HepG2 (cell line): ENCODE data around the gene THRA. TPM values are rescaled to one million over a fixed set of nuclear protein-coding genes. Genes with fewer than 3 reads are reported as not detected.

Source experiments
- CSRNP1 ChIP-seq: sonication (generic); formaldehyde crosslinking; IDR thresholded peaks from 2 replicates; pipeline ENCODE4 v1.8.1; 2023; ENCODE audit warnings: mild to moderate bottlenecking, missing genetic modification reagents
- DZIP1 ChIP-seq: sonication (generic); formaldehyde crosslinking; IDR thresholded peaks from 2 replicates; pipeline ENCODE4 v1.5.0; 2020; ENCODE audit warnings: mild to moderate bottlenecking, missing genetic modification reagents
- HNF4A ChIP-seq: sonication (generic); formaldehyde crosslinking; IDR thresholded peaks from 2 replicates; pipeline ENCODE4 v1.4.0; 2020; ENCODE audit warnings: missing genetic modification reagents
- HOXA3 ChIP-seq: sonication (generic); formaldehyde crosslinking; IDR thresholded peaks from 2 replicates; pipeline ENCODE4 v1.5.0; 2020; ENCODE audit warnings: missing genetic modification reagents
- HOXA7 ChIP-seq: sonication (generic); formaldehyde crosslinking; IDR thresholded peaks from 2 replicates; pipeline ENCODE4 v1.8.1; 2022; ENCODE audit warnings: mild to moderate bottlenecking, missing genetic modification reagents, moderate library complexity
- KAT7 ChIP-seq: IDR thresholded peaks from 2 replicates; pipeline ENCODE4 v1.6.1; 2018; ENCODE audit warnings: borderline replicate concordance, missing compliant biosample characterization
- KDM4B ChIP-seq: sonication (generic); formaldehyde crosslinking; IDR thresholded peaks from 2 replicates; pipeline ENCODE4 v1.4.0; 2020; ENCODE audit warnings: missing genetic modification reagents
- MIXL1 ChIP-seq: IDR thresholded peaks from 2 replicates; pipeline ENCODE4 v1.6.1; 2016
- PRMT3 ChIP-seq: sonication (generic); formaldehyde crosslinking; IDR thresholded peaks from 2 replicates; pipeline ENCODE4 v1.8.1; 2022; ENCODE audit warnings: low read depth, mild to moderate bottlenecking, moderate library complexity, missing genetic modification reagents, borderline replicate concordance
- SOX5 ChIP-seq: IDR thresholded peaks from 2 replicates; pipeline ENCODE4 v1.6.1; 2016; ENCODE audit warnings: borderline replicate concordance
- SP2 ChIP-seq: sonication (generic); formaldehyde crosslinking; IDR thresholded peaks from 2 replicates; pipeline ENCODE4 v1.5.1; 2020; ENCODE audit warnings: mild to moderate bottlenecking, missing genetic modification reagents
- TERF1 ChIP-seq: sonication (generic); formaldehyde crosslinking; IDR thresholded peaks from 2 replicates; pipeline ENCODE4 v1.8.0; 2022; ENCODE audit warnings: mild to moderate bottlenecking, missing genetic modification reagents, moderate library complexity
- ZFP1 ChIP-seq: IDR thresholded peaks from 2 replicates; pipeline ENCODE4 v1.6.1; 2016
- ZKSCAN1 ChIP-seq: fragments of 150-350 bp; IDR thresholded peaks from 2 replicates; pipeline ENCODE4 v1.6.1; 2014; ENCODE audit warnings: low read length
- ZNF124 ChIP-seq: sonication (generic); formaldehyde crosslinking; IDR thresholded peaks from 2 replicates; pipeline ENCODE4 v1.4.0; 2020; ENCODE audit warnings: missing genetic modification reagents
- ZNF383 ChIP-seq: sonication (generic); formaldehyde crosslinking; IDR thresholded peaks from 2 replicates; pipeline ENCODE4 v1.4.0; 2020; ENCODE audit warnings: missing genetic modification reagents, mild to moderate bottlenecking, borderline replicate concordance
- ZNF44 ChIP-seq: sonication (generic); formaldehyde crosslinking; IDR thresholded peaks from 2 replicates; pipeline ENCODE4 v1.5.1; 2020; ENCODE audit warnings: mild to moderate bottlenecking, missing genetic modification reagents
- ZNF768 ChIP-seq: sonication (generic); formaldehyde crosslinking; IDR thresholded peaks from 2 replicates; pipeline ENCODE4 v1.4.0; 2020; ENCODE audit warnings: missing genetic modification reagents
- ZNF773 ChIP-seq: sonication (generic); formaldehyde crosslinking; IDR thresholded peaks from 2 replicates; pipeline ENCODE4 v1.4.0; 2020; ENCODE audit warnings: missing genetic modification reagents, borderline replicate concordance
- ZNF788 ChIP-seq: sonication (generic); formaldehyde crosslinking; IDR thresholded peaks from 2 replicates; pipeline ENCODE4 v1.5.0; 2020; ENCODE audit warnings: mild to moderate bottlenecking, missing genetic modification reagents, borderline replicate concordance
- ZSCAN29 ChIP-seq: sonication (generic); formaldehyde crosslinking; conservative IDR thresholded peaks from 2 replicates; pipeline ENCODE4 v1.4.0; 2020; ENCODE audit warnings: mild to moderate bottlenecking, missing genetic modification reagents
- polyA plus RNA-seq, 8 experiments: library from polyadenylated mRNA; depleted of rRNA in 3 of 8; stranded (reverse) in 7 of 8; unstranded in 1 of 8; fragments of >200 nt; fragmentation: Illumina TruSeq in 4 of 8; extraction: Trizol in 4 of 8; gene quantifications; 2 replicates each; pipeline versions ENCODE4 v1.2.1 to v1.2.3, GENCODE V29; 2011 to 2016; ENCODE audit warnings: low read depth in 4 of 8, missing spikeins in 1 of 8, mixed read lengths in 1 of 8; ENCODE audit not compliant: insufficient read depth in 1 of 8
- total RNA-seq, 5 experiments: library from RNA; depleted of rRNA; stranded (reverse); fragments of >200 nt; fragmentation: Illumina TruSeq; extraction: Trizol; gene quantifications; 2 replicates each; pipeline ENCODE4 v1.2.3, GENCODE V29; 2016; ENCODE audit warnings: low read depth in 1 of 5
- TF ChIP-seq, protein P1 (sequence below): sonication (generic); formaldehyde crosslinking; IDR thresholded peaks from 2 replicates; pipeline ENCODE4 v1.4.0; 2020; ENCODE audit warnings: missing genetic modification reagents, borderline replicate concordance

Gene THRA
- total and polyA plus RNA-seq, 2 of the 13 experiments (the other 11 are each of a cell fraction or from before 2014, with no cell fraction given), result 8.0 to 9.9 TPM

- TF ChIP-seq CSRNP1 (CRISPR knock-in tag) (no peak), MIXL1 (CRISPR knock-in tag) (peak; percentile 84; the same call in 1 of the 2 replicates), PRMT3 (CRISPR knock-in tag) (peak; percentile 18; the same call in 1 of the 2 replicates), SP2 (CRISPR knock-in tag) (peak; percentile 60; the same call in 1 of the 2 replicates), ZNF788 (CRISPR knock-in tag) (peak; percentile 85; the same call in 1 of the 2 replicates), HOXA7 (CRISPR knock-in tag) (no peak), ZNF383 (CRISPR knock-in tag) (no peak), TERF1 (CRISPR knock-in tag) (0 out of 2 replicates have a peak, but pooled peaks have one; percentile 77), HOXA3 (CRISPR knock-in tag) (peak; percentile 89), SOX5 (CRISPR knock-in tag) (peak; percentile 83; the same call in 1 of the 2 replicates), ZNF768 (CRISPR knock-in tag) (no peak), KAT7 (CRISPR knock-in tag) (no peak), ZSCAN29 (CRISPR knock-in tag) (peak; percentile 18; the same call in 1 of the 2 replicates), ZNF44 (peak; percentile 25), ZNF773 (CRISPR knock-in tag) (peak; percentile 88; the same call in 1 of the 2 replicates), HNF4A (peak; percentile 98), DZIP1 (no peak), ZKSCAN1 (0 out of 2 replicates have a peak, but pooled peaks have one; percentile 25), ZNF124 (CRISPR knock-in tag) (no peak), ZFP1 (0 out of 2 replicates have a peak, but pooled peaks have one; percentile 23), KDM4B (CRISPR knock-in tag) (peak; percentile 69; the same call in 1 of the 2 replicates)
- TF ChIP-seq, protein P1, sequence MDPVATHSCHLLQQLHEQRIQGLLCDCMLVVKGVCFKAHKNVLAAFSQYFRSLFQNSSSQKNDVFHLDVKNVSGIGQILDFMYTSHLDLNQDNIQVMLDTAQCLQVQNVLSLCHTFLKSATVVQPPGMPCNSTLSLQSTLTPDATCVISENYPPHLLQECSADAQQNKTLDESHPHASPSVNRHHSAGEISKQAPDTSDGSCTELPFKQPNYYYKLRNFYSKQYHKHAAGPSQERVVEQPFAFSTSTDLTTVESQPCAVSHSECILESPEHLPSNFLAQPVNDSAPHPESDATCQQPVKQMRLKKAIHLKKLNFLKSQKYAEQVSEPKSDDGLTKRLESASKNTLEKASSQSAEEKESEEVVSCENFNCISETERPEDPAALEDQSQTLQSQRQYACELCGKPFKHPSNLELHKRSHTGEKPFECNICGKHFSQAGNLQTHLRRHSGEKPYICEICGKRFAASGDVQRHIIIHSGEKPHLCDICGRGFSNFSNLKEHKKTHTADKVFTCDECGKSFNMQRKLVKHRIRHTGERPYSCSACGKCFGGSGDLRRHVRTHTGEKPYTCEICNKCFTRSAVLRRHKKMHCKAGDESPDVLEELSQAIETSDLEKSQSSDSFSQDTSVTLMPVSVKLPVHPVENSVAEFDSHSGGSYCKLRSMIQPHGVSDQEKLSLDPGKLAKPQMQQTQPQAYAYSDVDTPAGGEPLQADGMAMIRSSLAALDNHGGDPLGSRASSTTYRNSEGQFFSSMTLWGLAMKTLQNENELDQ (CRISPR knock-in tag), result no peak
These were observed 35.4 kb downstream of the THRA start (continued) for GRCh38 chr17:40097931-40098845.
